GM18870 (cell line): ENCODE measurements around the gene PAIP2.

Source experiments
- ATAC-seq: cut with Tn5 transposase; IDR thresholded peaks from one replicate; pipeline ENCODE4 v1.9.1; 2021; ENCODE audit warnings: moderate library complexity; ENCODE audit not compliant: unreplicated experiment

The PAIP2 gene

DNA sequence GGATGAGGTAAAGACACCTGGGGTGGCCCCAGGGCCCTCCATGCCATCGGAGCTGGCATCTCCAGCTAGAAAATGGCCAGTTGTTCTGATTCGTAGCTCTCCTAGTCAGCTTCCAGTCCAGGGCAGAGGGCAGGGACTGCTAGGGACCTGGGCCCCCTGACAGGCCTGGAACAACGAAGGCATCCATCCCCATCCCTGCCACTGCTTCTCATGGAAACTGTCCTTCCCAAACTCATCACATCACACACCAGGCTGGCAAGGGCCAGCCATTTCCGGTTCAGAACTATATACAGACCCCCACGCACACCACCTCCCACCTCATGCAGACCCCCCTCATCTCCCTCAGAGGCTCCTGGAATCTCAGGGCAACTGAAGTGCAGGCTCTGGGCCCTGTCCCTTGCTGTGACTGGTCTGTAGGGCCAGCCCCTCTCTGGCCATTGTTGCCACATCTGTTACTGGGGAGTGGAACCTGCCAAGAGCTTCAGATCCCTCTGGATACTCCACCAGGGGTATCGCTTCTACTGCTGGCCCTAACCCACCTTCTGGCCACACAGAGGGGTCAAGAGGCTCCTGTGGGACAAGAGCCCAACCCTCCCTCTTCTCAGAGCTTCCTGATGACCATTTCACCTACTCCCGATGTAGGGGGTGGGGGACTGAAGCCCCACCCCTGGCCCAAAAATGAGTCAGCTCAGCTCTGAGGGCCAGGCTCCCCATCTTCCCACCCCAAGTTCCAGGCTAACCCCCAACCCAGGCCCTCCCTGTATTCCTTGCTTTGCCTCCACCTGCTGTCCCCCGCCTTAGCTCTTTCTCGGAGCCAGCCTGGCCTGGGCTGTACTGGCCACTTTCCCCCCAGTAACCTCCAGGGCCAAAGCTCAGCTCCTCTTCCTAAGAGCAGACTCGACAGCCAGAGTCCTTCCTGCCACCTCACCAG lies 49.2 kb downstream of the PAIP2 start:
- no peak for ATAC-seq

DNA sequence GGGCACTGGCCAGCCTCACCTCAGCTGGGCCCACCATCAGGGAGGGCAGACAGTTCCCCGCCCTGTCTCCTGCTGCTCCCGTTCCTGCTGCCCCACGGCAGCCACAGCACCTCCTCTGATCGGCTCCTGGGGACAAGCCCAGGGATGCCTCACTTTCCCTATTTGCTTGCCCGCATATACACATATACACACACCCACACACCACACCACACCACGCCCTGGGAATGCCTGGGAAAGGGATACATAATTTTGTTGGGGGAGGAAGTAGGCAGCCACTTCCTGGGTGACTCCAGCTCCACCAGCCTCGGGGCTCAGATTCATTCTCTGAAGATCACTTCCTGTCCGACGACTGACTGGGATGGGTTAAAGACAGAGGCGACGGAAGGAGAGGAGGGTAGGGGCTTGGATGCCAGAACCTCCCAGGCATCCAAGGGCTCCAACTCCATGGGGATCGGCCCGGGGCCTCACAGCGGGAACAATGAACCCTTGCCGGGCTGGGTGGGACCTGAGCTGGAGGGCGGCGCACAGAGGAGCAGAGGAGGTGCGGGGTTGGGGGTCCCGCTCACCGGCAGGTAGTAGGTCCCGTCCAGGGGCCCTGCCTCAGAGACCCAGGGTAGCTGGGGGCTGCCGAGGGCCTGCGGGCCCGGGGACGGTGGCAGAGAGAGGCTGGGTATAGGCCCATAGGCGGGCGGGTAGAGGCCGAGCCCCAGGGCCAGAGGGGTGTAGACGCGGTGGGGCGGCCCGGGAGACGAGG lies 50.1 kb downstream of the PAIP2 start:
- no peak for ATAC-seq

DNA sequence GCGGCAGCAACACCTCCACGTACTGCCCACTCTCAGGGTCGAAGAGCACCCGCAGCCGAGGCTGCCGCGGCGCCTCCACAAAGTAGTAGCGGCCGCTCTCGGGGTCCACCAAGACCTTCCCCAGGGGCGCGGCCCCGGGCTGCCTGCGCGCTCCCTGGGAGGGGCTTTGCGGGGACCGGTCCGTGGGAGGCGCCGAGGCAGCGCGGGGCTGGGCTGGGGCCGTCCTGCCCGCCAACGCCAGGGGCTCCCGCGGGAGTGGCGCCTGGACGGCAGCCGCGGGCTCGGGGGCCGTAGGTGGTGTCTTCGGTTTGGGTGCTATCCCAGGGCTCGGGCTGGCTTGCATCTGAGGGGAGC lies 50.6 kb downstream of the PAIP2 start:
- ATAC-seq: no peak

DNA sequence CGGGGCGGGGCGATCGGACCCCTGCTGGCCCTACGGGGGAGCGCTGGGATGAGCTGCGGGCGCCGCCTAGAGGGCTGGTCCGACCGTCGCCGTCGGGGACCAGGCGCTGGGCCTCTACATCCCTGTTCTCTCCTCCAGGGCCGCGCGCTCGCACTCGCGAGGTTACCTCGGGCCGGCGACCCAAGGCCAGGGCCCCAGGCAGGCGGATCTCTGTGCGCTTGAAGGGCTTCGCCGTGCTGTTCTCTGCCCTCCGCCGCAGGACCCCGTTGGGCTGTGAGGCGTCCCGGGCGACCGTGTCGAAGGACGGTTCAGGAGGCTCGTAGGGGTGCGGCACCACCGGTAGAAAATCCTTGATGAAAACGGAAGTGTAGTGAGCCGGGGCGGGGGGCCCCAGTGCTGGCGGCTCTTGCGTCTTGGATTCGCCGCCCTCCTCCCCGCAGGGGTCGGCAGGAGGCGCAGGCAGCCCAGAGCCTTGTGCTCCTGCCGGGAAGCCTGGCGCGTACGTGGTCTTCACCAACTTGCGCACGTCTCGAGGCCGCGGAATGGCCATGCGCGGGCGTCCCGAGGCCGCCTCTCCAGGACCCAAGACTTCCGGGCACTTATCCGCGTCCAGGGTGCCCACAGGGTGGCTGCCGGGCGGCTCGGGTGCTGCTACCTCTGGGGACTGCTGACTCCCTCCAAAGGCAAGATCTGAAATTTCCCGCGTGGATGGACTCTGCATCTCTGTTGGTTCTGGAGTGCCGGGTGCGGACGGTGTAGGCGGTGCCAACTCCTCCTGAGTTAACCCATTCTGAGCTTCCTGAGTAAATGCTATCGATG lies 51.2 kb downstream of the PAIP2 start:
- peak; percentile 37 for ATAC-seq

DNA sequence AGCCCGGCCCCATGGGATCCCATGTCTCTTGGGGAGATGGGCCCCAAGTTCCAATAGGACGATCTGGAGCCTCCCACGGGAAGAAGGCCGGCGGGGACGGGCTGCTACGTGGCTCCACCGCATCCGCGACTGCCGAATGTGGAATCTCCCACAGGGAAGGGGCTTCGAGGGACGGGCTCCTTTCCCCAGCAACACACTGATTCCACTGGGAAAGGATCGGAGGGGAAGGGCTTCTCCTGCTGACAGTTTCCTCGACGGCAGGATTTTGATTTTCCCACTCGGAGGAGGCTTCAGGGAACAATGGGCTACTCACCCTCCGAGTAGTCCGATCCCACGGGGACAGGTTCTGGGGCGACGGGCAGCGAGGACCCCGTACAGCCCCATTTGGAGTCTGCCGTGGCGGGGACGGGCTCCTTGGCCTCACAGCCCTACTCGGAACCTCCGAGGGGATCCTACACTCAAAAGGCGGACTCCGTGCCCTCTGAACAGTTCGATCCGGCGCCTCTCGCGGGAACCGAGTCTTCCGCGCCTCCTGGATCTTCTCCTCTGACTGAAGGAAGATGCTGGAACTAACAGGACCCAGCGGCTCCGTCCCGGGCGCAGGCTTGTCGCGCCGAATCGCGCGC lies 52.0 kb downstream of the PAIP2 start:
- ATAC-seq: no peak

DNA sequence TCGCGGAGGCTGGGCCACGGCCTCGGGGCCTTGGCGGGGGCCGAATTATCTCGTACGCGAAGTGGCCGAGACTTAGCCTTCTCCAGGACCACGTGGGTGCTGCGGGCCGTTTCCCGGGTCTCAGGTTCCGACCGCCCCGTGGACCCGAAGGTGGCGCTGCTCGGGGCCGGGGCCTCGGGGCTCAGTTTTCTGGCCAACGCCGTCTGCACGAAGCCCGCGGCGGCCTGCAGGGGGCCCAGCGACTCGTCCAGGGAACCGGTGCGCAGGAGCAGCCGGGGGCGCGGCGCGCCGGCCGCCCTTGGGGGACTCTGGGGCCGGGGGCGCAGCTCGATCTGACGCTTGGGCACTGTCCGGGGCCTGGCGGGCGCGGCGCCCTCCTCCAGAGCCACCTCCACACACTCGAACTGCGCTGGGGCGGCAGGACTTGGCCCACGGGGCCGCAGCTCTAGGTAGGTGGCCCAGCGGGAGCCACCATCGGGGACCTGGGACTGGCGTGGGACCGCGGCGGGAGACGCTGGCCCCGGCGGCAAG lies 52.5 kb downstream of the PAIP2 start:
- ATAC-seq: no peak

GRCh38 chr5:139394654-139395566 lies 53.3 kb downstream of the PAIP2 start, which contains the start of gene PROB1:
Gene PROB1 (minus strand): TSS chr5:139395104. CDS start chr5:139395081, 23 bp downstream.
- no peak for ATAC-seq

DNA sequence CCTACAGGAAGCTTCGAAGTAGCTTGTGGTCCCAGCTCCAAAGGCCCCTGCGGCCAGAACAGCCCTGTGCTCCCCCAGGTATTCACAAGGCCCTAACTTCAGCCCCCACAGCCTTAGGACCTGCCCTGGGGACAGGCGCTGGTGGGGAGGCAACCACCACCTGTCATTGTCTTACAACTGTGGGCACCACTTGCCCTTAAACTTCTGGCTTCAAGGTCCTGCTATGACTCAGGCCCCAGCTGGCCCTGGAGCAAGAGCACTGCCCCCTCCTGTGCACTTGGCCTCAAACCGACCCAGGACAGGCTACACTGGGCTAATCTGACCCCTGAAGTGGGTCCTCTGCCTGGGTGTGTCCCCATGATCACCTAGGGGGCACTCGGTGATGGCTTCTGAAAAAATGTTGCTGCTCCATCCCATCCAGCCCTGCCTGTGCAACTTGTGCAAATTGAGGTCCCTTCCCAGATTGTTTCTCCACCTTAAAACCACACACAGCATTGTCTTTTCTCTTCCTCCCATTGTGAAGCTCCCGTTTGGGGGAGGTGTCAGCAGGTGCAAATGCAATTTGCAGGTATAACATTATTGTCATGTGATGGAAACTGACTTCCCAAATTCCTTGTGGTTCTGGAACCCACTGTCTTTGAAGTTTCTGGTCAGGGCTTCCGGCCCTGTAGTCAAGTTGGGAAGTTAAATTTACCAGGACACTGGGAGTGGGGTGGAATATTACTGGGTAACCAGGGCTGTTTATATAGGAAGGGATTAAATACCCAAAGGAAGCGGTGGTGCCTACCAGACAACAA lies 54.4 kb downstream of the PAIP2 start:
- no peak for ATAC-seq

DNA sequence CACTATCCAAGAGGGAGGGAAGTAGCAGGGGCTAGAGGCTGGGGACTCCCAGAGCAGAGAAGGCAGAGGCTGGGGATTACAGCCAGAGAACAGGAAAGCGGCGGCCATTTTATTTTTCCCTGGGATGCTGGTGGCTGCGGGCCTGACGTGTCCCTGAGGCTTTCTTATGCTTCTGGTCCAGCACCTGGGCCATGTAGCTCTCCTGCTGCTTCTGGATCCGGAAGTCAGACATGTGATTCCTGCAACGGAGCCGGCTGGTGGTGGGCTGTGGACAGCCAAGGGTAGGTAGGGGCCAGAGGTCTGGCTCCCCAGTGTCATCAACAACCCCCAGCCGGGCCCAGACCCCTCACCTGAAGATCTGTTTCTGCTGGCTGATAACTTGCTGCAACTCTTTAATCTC lies 55.0 kb downstream of the PAIP2 start:
- ATAC-seq: no peak

GRCh38 chr5:139397921-139398320 lies 56.3 kb downstream of the PAIP2 start:
- no peak for ATAC-seq

- no peak for ATAC-seq
Measured at GRCh38 chr5:139399501-139400121, 58.0 kb downstream of the PAIP2 start.

DNA sequence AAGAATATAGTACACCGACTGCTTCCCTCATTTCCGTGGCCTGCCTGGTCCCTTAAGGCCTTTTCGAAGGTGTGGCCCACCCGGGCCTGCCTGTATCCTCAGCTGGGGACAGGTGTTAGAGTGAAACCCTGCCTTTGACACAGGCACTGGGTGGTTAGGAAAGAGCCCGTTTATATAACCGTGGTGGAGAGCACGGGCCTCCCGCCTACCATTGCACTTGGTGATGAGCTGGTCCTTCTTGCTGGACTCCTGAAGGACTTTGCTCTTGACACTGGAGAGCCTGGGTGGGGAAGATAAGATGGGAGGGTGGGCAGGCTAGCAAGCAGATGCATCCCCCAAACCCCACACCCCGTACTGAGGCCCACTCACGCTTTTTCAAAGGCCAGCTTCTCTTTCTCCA lies 59.9 kb downstream of the PAIP2 start:
- ATAC-seq: no peak

DNA sequence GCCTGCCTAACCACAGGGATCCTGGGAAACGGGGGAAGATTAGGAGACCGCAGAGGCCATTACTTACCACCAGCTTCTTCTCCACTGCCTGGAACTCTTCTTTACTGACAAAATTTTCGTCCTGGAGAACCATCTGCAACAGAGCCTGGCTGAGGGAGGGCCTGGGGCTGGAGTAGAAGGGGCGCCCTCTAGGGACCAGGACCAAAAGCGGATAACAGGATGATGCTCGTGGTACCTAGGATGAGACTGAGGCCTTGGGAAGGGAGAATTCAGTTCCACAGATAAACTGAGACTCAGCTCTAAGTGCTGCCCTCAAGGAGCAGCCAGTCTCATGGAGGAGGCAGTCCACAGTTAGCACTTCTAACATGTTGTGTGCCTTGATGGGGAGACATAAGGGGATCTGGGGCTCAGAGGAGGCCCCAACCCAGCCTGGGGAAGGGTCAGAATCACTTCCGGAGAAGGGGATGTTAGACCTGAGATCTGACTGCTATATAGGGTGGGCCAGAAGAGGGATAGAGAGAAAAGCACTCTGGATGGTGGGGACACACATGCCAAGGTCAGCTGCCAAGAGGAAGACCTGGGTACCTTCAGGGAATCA lies 61.0 kb downstream of the PAIP2 start:
- ATAC-seq: no peak

DNA sequence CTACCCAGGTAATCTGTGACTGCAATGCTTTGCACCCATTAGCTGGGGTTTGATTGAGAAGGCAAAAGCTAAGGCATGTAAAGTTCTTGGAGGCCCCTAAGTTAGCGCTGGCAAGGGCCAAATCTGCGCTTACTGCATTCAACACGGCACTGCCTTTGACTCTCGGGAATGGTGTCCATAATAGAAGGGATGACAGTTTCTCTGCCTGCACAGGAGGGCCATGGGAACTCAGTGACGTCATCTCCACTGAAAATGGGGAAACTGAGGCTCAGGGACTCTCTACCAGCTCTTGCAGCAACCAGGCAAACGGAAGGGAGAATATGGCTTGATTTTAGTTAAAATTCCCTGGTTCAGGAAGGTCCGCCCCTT lies 61.7 kb downstream of the PAIP2 start:
- ATAC-seq: no peak

GRCh38 chr5:139403787-139404483 lies 62.3 kb downstream of the PAIP2 start, which contains the start of gene SPATA24:
Gene SPATA24 (minus strand): TSS chr5:139404089. CDS start chr5:139404060, 29 bp downstream.
- peak; percentile 59 for ATAC-seq

DNA sequence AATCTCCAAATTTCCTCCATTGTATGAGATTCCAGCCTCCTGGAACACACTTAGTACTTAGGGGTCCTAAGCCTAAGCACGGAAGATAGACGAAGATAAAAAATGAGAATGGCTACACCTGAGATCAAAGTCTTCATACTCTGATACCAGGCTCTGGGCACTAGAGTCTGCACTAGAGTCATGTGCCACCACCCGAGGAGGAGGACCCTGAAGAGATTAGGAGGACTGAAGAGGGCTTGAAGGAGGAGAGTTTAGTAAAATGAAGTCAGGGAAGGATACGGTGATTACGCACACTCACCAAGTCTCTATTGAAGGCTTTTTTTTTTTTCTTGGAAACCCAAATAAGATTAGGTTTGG lies 62.8 kb downstream of the PAIP2 start:
- ATAC-seq: no peak

GRCh38 chr5:139406963-139407362 lies 65.3 kb downstream of the PAIP2 start:
- ATAC-seq: no peak
